ENCODE results near the gene CAPN13. TPM values are rescaled to one million over a fixed set of nuclear protein-coding genes. Genes with fewer than 3 reads are reported as not detected.

CAPN13 gene
- total and polyA plus RNA-seq, 10 of the 15 experiments (the other 5 are each of a cell fraction or from before 2014, with no cell fraction given): 0.03 to 0.10 (median 0.06) TPM; not detected in 7

- TF ChIP-seq PBX3 (IDR thresholded peaks at IDR 0.05; ENCODE audit: insufficient replicate concordance, low read depth, low read length): no peak
- no peak for TF ChIP-seq KLF5 (IDR thresholded peaks at IDR 0.05; ENCODE audit: partially characterized antibody)
- TF ChIP-seq PKNOX1 (IDR thresholded peaks at IDR 0.05): no peak
- no peak for TF ChIP-seq EED (IDR thresholded peaks at IDR 0.05; ENCODE audit: low read depth)
Measured at GRCh38 chr2:30766666-30767065, 40.6 kb downstream of the CAPN13 start (continued).

GRCh38 chr2:30765876-30766470 is 41.3 kb downstream of the CAPN13 start:
- in situ Hi-C loops (cut with MboI) (no loop called here), intact Hi-C loops (cut with micrococcal nuclease; ENCODE audit: unreplicated experiment) (no loop called here)
- no TSS peak for BruUV-seq (replicated peaks)
- ChIA-PET RAD21 (ENCODE audit: unreplicated experiment) (no interaction called here), POLR2A (no interaction called here), CTCF (no interaction called here), SMC1A (ENCODE audit: uncharacterized antibody, unreplicated experiment) (no interaction called here)
- no peaks in the 10 kb centered on the region for H3K9me3 ChIP-seq (replicated peaks; ENCODE audit: control insufficient read depth, insufficient read depth, low read length)
- H3K4me2 ChIP-seq (ENCODE audit: control insufficient read depth, insufficient read depth): no peak overlapping the region
- H3K4me3 ChIP-seq: no peak overlapping the region
- 36% methylated on average over 12 of the region's 12 CpGs for WGBS (ENCODE audit: insufficient coverage, insufficient replicate concordance, low lambda C conversion rate, missing lambda C conversion rate)
- H3K27me3 ChIP-seq (replicated peaks in 1 of 2; ENCODE audit: control insufficient read depth in 2 of 2, insufficient read depth in 2 of 2, low read length in 1 of 2): peaks cover 0 to 4% of the 10 kb centered on the region in 2 experiments; a peak in 3 of 4 replicates
- no peak overlapping the region for H3K9ac ChIP-seq (ENCODE audit: control insufficient read depth, insufficient read depth, low read length)
- H4K20me1 ChIP-seq (ENCODE audit: control insufficient read depth, insufficient read depth): no peaks in the 10 kb centered on the region; the same call in 1 of the 2 replicates
- ATAC-seq (no peak; the same call in 1 of the 3 replicates), FAIRE-seq (no peak), DNase-seq (ENCODE audit: low read depth, low spot score) (no peak)
- no peaks in the 10 kb centered on the region for H3K79me2 ChIP-seq (ENCODE audit: control insufficient read depth, insufficient read depth, low read length)
- H3K4me1 ChIP-seq (ENCODE audit: control insufficient read depth, insufficient read depth, low read length): no peaks in the 10 kb centered on the region
- TF ChIP-seq ZBED1 (IDR thresholded peaks at IDR 0.05; ENCODE audit: borderline replicate concordance) (no peak), BCLAF1 (IDR thresholded peaks at IDR 0.05) (no peak), ZNF24 (IDR thresholded peaks at IDR 0.05) (no peak), EZH2 (IDR thresholded peaks at IDR 0.05; ENCODE audit: borderline replicate concordance, control insufficient read depth, low read depth, low read length) (no peak), ZBTB33 (IDR thresholded peaks at IDR 0.05) (no peak), STAT3 (IDR thresholded peaks at IDR 0.05; ENCODE audit: low read depth, low read length) (no peak)
- no peak overlapping the region for H2AFZ ChIP-seq (ENCODE audit: control insufficient read depth, low read depth, low read length)
- H3K27ac ChIP-seq (ENCODE audit: control insufficient read depth, insufficient read depth): no peak overlapping the region
- no peaks in the 10 kb centered on the region for H3K36me3 ChIP-seq (ENCODE audit: control insufficient read depth in 2 of 2, insufficient read depth in 2 of 2, low read length in 1 of 2)

Measured in GM12878 (cell line).